Mucosa of stomach (tissue), 1 donor: Measurements from ENCODE around the gene MAGI2.

ENCODE experiments used
- H3K27me3 ChIP-seq: one replicate; pipeline ENCODE4 v1.7.0; 2013; ENCODE audit warnings: mild to moderate bottlenecking, low read length; ENCODE audit not compliant: control insufficient read depth, insufficient read depth
- H3K36me3 ChIP-seq: one replicate; pipeline ENCODE4 v1.7.0; 2013; ENCODE audit warnings: low read length; ENCODE audit not compliant: control insufficient read depth, insufficient read depth
- H3K4me1 ChIP-seq: one replicate; pipeline ENCODE4 v1.7.0; 2013; ENCODE audit warnings: mild to moderate bottlenecking, low read length; ENCODE audit not compliant: control insufficient read depth, insufficient read depth
- H3K4me3 ChIP-seq: one replicate; pipeline ENCODE4 v1.7.0; 2013; ENCODE audit warnings: low read length
- H3K9ac ChIP-seq: one replicate; pipeline ENCODE4 v1.7.0; 2013; ENCODE audit warnings: mild to moderate bottlenecking, low read length, moderate library complexity
- H3K9me3 ChIP-seq: one replicate; pipeline ENCODE4 v1.7.0; 2013; ENCODE audit warnings: mild to moderate bottlenecking, low read length, moderate library complexity; ENCODE audit not compliant: control insufficient read depth
- donor health status: Pancreatic carcinoma.

MAGI2 gene

GRCh38 chr7:78489476-78490240, 963.8 kb downstream of the MAGI2 start:
- Histone ChIP-seq H3K9me3 (no peaks in the 10 kb centered on the region), H3K36me3 (no peaks in the 10 kb centered on the region), H3K9ac (no peak overlapping the region), H3K4me1 (no peaks in the 10 kb centered on the region), H3K27me3 (no peaks in the 10 kb centered on the region), H3K4me3 (no peak overlapping the region)

- Histone ChIP-seq H3K36me3 (no peaks in the 10 kb centered on the region), H3K4me3 (no peak overlapping the region), H3K27me3 (no peaks in the 10 kb centered on the region), H3K4me1 (no peaks in the 10 kb centered on the region), H3K9me3 (no peaks in the 10 kb centered on the region), H3K9ac (no peak overlapping the region)
Observed at GRCh38 chr7:78487464-78487863, 966.0 kb downstream of the MAGI2 start.

- Histone ChIP-seq H3K9ac (no peak overlapping the region), H3K4me1 (no peaks in the 10 kb centered on the region), H3K4me3 (no peak overlapping the region), H3K27me3 (no peaks in the 10 kb centered on the region), H3K9me3 (no peaks in the 10 kb centered on the region), H3K36me3 (no peaks in the 10 kb centered on the region)
Observed at GRCh38 chr7:78479348-78479747, 974.1 kb downstream of the MAGI2 start.

- Histone ChIP-seq H3K4me3 (no peak overlapping the region), H3K27me3 (no peaks in the 10 kb centered on the region), H3K36me3 (no peaks in the 10 kb centered on the region), H3K4me1 (no peaks in the 10 kb centered on the region), H3K9me3 (no peaks in the 10 kb centered on the region), H3K9ac (no peak overlapping the region)
Observed at GRCh38 chr7:78476851-78477405, 976.5 kb downstream of the MAGI2 start.

GRCh38 chr7:78473571-78474301, 979.7 kb downstream of the MAGI2 start:
- no peaks in the 10 kb centered on the region for H3K27me3 ChIP-seq
- H3K9me3 ChIP-seq: no peaks in the 10 kb centered on the region
- H3K9ac ChIP-seq: no peak overlapping the region
- H3K4me3 ChIP-seq: no peak overlapping the region
- H3K36me3 ChIP-seq: no peaks in the 10 kb centered on the region
- no peaks in the 10 kb centered on the region for H3K4me1 ChIP-seq

GRCh38 chr7:78473021-78473420, 980.4 kb downstream of the MAGI2 start:
- Histone ChIP-seq H3K27me3 (no peaks in the 10 kb centered on the region), H3K4me3 (no peak overlapping the region), H3K9ac (no peak overlapping the region), H3K4me1 (no peaks in the 10 kb centered on the region), H3K9me3 (no peaks in the 10 kb centered on the region), H3K36me3 (no peaks in the 10 kb centered on the region)

- Histone ChIP-seq H3K4me3 (no peak overlapping the region), H3K27me3 (no peaks in the 10 kb centered on the region), H3K9ac (no peak overlapping the region), H3K9me3 (no peaks in the 10 kb centered on the region), H3K4me1 (no peaks in the 10 kb centered on the region), H3K36me3 (no peaks in the 10 kb centered on the region)
Observed at GRCh38 chr7:78472519-78472918, 980.9 kb downstream of the MAGI2 start.

GRCh38 chr7:78465894-78466293, 987.6 kb downstream of the MAGI2 start:
- H3K9me3 ChIP-seq: no peaks in the 10 kb centered on the region
- no peaks in the 10 kb centered on the region for H3K4me1 ChIP-seq

GRCh38 chr7:78463039-78463438, 990.4 kb downstream of the MAGI2 start:
- no peaks in the 10 kb centered on the region for H3K9me3 ChIP-seq
- H3K4me3 ChIP-seq: no peak overlapping the region

More at GRCh38 chr7:78465894-78466293, 987.6 kb downstream of the MAGI2 start:
- H3K27me3 ChIP-seq: no peaks in the 10 kb centered on the region
- no peaks in the 10 kb centered on the region for H3K36me3 ChIP-seq
- H3K9ac ChIP-seq: no peak overlapping the region
- H3K4me3 ChIP-seq: no peak overlapping the region

GRCh38 chr7:78450706-78451105, 1002.8 kb downstream of the MAGI2 start:
- H3K4me3 ChIP-seq: no peak overlapping the region
- no peak overlapping the region for H3K9ac ChIP-seq
- H3K27me3 ChIP-seq: no peaks in the 10 kb centered on the region
- H3K4me1 ChIP-seq: no peaks in the 10 kb centered on the region
- H3K9me3 ChIP-seq: no peaks in the 10 kb centered on the region
- no peaks in the 10 kb centered on the region for H3K36me3 ChIP-seq

More at GRCh38 chr7:78463039-78463438, 990.4 kb downstream of the MAGI2 start:
- Histone ChIP-seq H3K4me1 (no peaks in the 10 kb centered on the region), H3K9ac (no peak overlapping the region), H3K36me3 (no peaks in the 10 kb centered on the region), H3K27me3 (no peaks in the 10 kb centered on the region)

GRCh38 chr7:78448911-78449310, 1004.6 kb downstream of the MAGI2 start:
- H3K4me1 ChIP-seq: no peaks in the 10 kb centered on the region
- no peak overlapping the region for H3K9ac ChIP-seq
- H3K4me3 ChIP-seq: no peak overlapping the region
- no peaks in the 10 kb centered on the region for H3K9me3 ChIP-seq
- no peaks in the 10 kb centered on the region for H3K27me3 ChIP-seq
- H3K36me3 ChIP-seq: no peaks in the 10 kb centered on the region

- H3K9ac ChIP-seq: no peak overlapping the region
- no peaks in the 10 kb centered on the region for H3K27me3 ChIP-seq
- no peak overlapping the region for H3K4me3 ChIP-seq
- no peaks in the 10 kb centered on the region for H3K36me3 ChIP-seq
- no peaks in the 10 kb centered on the region for H3K4me1 ChIP-seq
- no peaks in the 10 kb centered on the region for H3K9me3 ChIP-seq
Observed at GRCh38 chr7:78444267-78444666, 1009.2 kb downstream of the MAGI2 start.
